ENCODE data around the gene ZNF74. TPM values are rescaled to one million over a fixed set of nuclear protein-coding genes. Genes with fewer than 3 reads are reported as not detected.

The ZNF74 gene
- total and polyA plus RNA-seq, 4 donors, result 4.1 to 17.6 (median 8.6) TPM

GRCh38 chr22:20439928-20440575, 46.1 kb downstream of the ZNF74 start:
- ATAC-seq (ENCODE audit: insufficient read depth, low FRiP score) (no peak), DNase-seq (no peak)
- Histone ChIP-seq H3K27me3 (ENCODE audit: control insufficient read depth in 3 of 3, insufficient read depth in 3 of 3, low read length in 2 of 3) (no peaks in the 10 kb centered on the region), H3K36me3 (ENCODE audit: control insufficient read depth in 4 of 4, insufficient read depth in 4 of 4, low read length in 4 of 4) (peaks cover 0 to 9% (median 7%) of the 10 kb centered on the region in 4 donors), H3K27ac (ENCODE audit: low read depth in 1 of 2, low read length in 1 of 2) (no peak overlapping the region), H3K9ac (ENCODE audit: insufficient read depth in 1 of 2, low read length in 2 of 2) (no peak overlapping the region), H3K4me1 (ENCODE audit: control insufficient read depth in 5 of 5, insufficient read depth in 5 of 5, low read length in 5 of 5) (peaks cover 0 to 26% (median 11%) of the 10 kb centered on the region in 5 donors), H3K4me3 (no peak overlapping the region), H3K9me3 (ENCODE audit: control insufficient read depth in 4 of 4, insufficient read depth in 3 of 4, low read length in 3 of 4) (no peaks in the 10 kb centered on the region)
- TF ChIP-seq CTCF (IDR thresholded peaks at IDR 0.05; ENCODE audit: control extremely low read depth, extremely low read depth), result no peak
- 97 to 98% methylated on average over 5 of the region's 5 CpGs for WGBS, 2 donors

GRCh38 chr22:20440637-20441591, 47.0 kb downstream of the ZNF74 start:
- Histone ChIP-seq H3K9ac (ENCODE audit: insufficient read depth in 1 of 2, low read length in 2 of 2) (no peak overlapping the region), H3K36me3 (ENCODE audit: control insufficient read depth in 4 of 4, insufficient read depth in 4 of 4, low read length in 4 of 4) (peaks cover 0 to 10% (median 9%) of the 10 kb centered on the region in 4 donors), H3K4me3 (no peak overlapping the region), H3K27me3 (ENCODE audit: control insufficient read depth in 3 of 3, insufficient read depth in 3 of 3, low read length in 2 of 3) (no peaks in the 10 kb centered on the region), H3K4me1 (ENCODE audit: control insufficient read depth in 5 of 5, insufficient read depth in 5 of 5, low read length in 5 of 5) (peaks cover 0 to 18% (median 11%) of the 10 kb centered on the region in 5 donors), H3K27ac (ENCODE audit: low read depth in 1 of 2, low read length in 1 of 2) (no peak overlapping the region), H3K9me3 (ENCODE audit: control insufficient read depth in 4 of 4, insufficient read depth in 3 of 4, low read length in 3 of 4) (no peaks in the 10 kb centered on the region)
- DNase-seq, result no peak
- ATAC-seq (ENCODE audit: insufficient read depth, low FRiP score), result no peak
- no peak for TF ChIP-seq CTCF (IDR thresholded peaks at IDR 0.05; ENCODE audit: control extremely low read depth, extremely low read depth)
- 81% methylated on average over 13 of the region's 13 CpGs for WGBS, 2 donors

- DNase-seq (no peak), ATAC-seq (ENCODE audit: insufficient read depth, low FRiP score) (no peak)
- H3K4me1 ChIP-seq (ENCODE audit: control insufficient read depth in 5 of 5, insufficient read depth in 5 of 5, low read length in 5 of 5), result peaks cover 0 to 14% (median 9%) of the 10 kb centered on the region in 5 donors
- peaks cover 0 to 14% (median 10%) of the 10 kb centered on the region in 4 donors for H3K36me3 ChIP-seq (ENCODE audit: control insufficient read depth in 4 of 4, insufficient read depth in 4 of 4, low read length in 4 of 4)
- no peak overlapping the region for H3K9ac ChIP-seq (ENCODE audit: insufficient read depth in 1 of 2, low read length in 2 of 2)
- peak overlapping the region in 1 of 2 donors; percentile 48 for H3K27ac ChIP-seq (ENCODE audit: low read depth in 1 of 2, low read length in 1 of 2)
- no peak overlapping the region for H3K4me3 ChIP-seq
- WGBS, 2 donors, result 81 to 85% methylated on average over 21 of the region's 21 CpGs
- no peak for TF ChIP-seq CTCF (IDR thresholded peaks at IDR 0.05; ENCODE audit: control extremely low read depth, extremely low read depth)
- no peaks in the 10 kb centered on the region for H3K27me3 ChIP-seq (ENCODE audit: control insufficient read depth in 3 of 3, insufficient read depth in 3 of 3, low read length in 2 of 3)
- H3K9me3 ChIP-seq (ENCODE audit: control insufficient read depth in 4 of 4, insufficient read depth in 3 of 4, low read length in 3 of 4), result no peaks in the 10 kb centered on the region
These were observed 47.9 kb downstream of the ZNF74 start for GRCh38 chr22:20441631-20442484.
